GM13977 (cell line): ENCODE measurements around the gene CHD9.

Source experiments
- DNase-seq: peaks from one replicate; pipeline ENCODE4 v3.0.0; 2012; ENCODE audit warnings: low spot score
- CTCF ChIP-seq: IDR thresholded peaks from 2 replicates; pipeline ENCODE4 v1.5.1; 2012; ENCODE audit warnings: mild to moderate bottlenecking, control low read depth; ENCODE audit not compliant: insufficient read depth; ENCODE audit errors: extremely low read depth, missing control alignments
- in situ Hi-C: fragments of 300-500 bp; cut with MboI; formaldehyde crosslinking; loops from one replicate; pipeline ENCODE4 v1.12.0; 2022; ENCODE audit warnings: low sequenced_read_pairs, low pct_unique_long_range_greater_than_20kb, mixed read lengths, inconsistent platforms; ENCODE audit not compliant: unreplicated experiment

CHD9 gene

GRCh38 chr16:53207810-53208752 lies 153.3 kb downstream of the CHD9 start:
- in situ Hi-C loops: no loop called here
- peak; percentile 56 for TF ChIP-seq CTCF
- peak; percentile 70 for DNase-seq

- no peak for TF ChIP-seq CTCF
- in situ Hi-C loops: no loop called here
- no peak for DNase-seq
These were observed 154.6 kb downstream of the CHD9 start for GRCh38 chr16:53209429-53209828.

- in situ Hi-C loops: no loop called here
- TF ChIP-seq CTCF: no peak
- no peak for DNase-seq
These were observed 155.1 kb downstream of the CHD9 start for GRCh38 chr16:53209877-53210276.

GRCh38 chr16:53211253-53211652 lies 156.5 kb downstream of the CHD9 start:
- DNase-seq: no peak
- in situ Hi-C loops: no loop called here
- TF ChIP-seq CTCF: no peak

- TF ChIP-seq CTCF: no peak
- in situ Hi-C loops: no loop called here
- no peak for DNase-seq
These were observed 158.1 kb downstream of the CHD9 start for GRCh38 chr16:53212893-53213223.

GRCh38 chr16:53213542-53213941 lies 158.8 kb downstream of the CHD9 start:
- DNase-seq: no peak
- in situ Hi-C loops: no loop called here
- TF ChIP-seq CTCF: no peak
